Measurements from ENCODE around the gene PTGES3L. TPM values are rescaled to one million over a fixed set of nuclear protein-coding genes. Genes with fewer than 3 reads are reported as not detected.

PTGES3L gene
- total RNA-seq, 1 experiment from 2014 or later: 1.7 TPM

DNA sequence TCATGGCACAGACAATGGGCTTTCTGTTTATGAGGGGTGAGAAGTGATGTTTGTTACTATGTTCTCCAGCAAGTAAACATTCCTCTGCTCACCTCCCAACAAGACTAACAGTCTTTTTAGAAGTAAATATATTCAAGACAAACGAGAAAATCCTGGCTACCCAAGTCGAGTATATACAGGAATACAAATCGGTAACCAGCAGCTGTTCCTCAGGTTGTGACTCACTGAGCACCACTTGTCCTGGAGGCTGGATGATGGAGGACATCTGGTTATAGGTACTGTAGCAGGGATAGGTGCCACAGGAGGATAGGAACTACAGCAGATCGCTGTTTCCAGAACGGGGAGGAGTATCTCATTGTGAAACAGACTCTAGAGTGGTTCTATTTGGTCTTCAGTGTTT is 13.0 kb upstream of the PTGES3L start (continued):
- TF ChIP-seq CEBPB (IDR thresholded peaks at IDR 0.05; ENCODE audit: low read depth) (no peak), POLR2AphosphoS5 (IDR thresholded peaks at IDR 0.05; ENCODE audit: low read depth, low read length) (no peak)

DNA sequence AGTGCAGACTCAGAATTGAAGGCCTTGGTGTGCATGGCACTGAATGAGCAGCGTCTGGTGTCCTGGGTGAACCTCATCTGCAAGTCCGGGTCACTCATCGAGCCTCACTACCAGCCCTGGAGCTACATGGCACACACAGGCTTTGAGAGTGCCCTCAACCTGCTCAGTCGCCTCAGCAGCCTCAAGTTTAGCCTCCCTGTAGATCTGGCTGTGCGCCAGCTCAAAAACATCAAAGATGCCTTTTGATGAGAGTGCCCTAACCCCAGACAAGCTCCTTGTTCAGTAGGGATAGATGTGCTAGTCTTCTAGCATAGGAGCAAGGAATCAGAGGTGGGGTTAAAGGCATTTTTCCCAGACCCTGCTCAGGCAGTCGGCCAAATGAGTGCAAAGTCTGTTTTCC is 11.6 kb upstream of the PTGES3L start:
- Histone ChIP-seq H3K4me2 (ENCODE audit: low read length) (no peak overlapping the region), H3K4me1 (ENCODE audit: control insufficient read depth in 1 of 2, insufficient read depth in 2 of 2, low read length in 2 of 2) (peaks cover 0 to 15% of the 10 kb centered on the region in 2 experiments; a peak in 2 of 4 replicates), H3K9ac (ENCODE audit: low read length) (no peak overlapping the region), H3K27me3 (ENCODE audit: insufficient read depth, low read length) (no peaks in the 10 kb centered on the region), H2AFZ (ENCODE audit: low read depth, low read length, poor library complexity, severe bottlenecking) (no peak overlapping the region), H3K9me3 (ENCODE audit: control insufficient read depth in 1 of 2, insufficient read depth in 1 of 2, low read depth in 1 of 2, low read length in 2 of 2) (no peaks in the 10 kb centered on the region), H3K9me2 (ENCODE audit: insufficient read depth) (no peaks in the 10 kb centered on the region), H4K20me1 (ENCODE audit: insufficient read depth) (no peaks in the 10 kb centered on the region), H3K79me2 (ENCODE audit: insufficient read depth, low read length) (no peaks in the 10 kb centered on the region), H3K27ac (ENCODE audit: low read depth, low read length) (no peak overlapping the region), H3K4me3 (replicated peaks in 1 of 2; ENCODE audit: low read depth in 1 of 2, low read length in 2 of 2) (no peak overlapping the region), H3K36me3 (ENCODE audit: control insufficient read depth in 1 of 2, insufficient read depth in 2 of 2, low read length in 2 of 2) (peaks cover 34 to 35% of the 10 kb centered on the region in 2 experiments; a peak in 3 of 4 replicates)
- ATAC-seq (no peak), DNase-seq (ENCODE audit: low read depth, low spot score) (no peak)
- no TSS peak for BruUV-seq (replicated peaks)
- RAD21 ChIA-PET (ENCODE audit: low non-redundant PET in 1 of 2, low total read pairs in 2 of 2, uncharacterized antibody in 2 of 2, unreplicated experiment in 2 of 2): no interaction called here
- TF ChIP-seq CBX3 (IDR thresholded peaks at IDR 0.05; ENCODE audit: low read depth) (no peak), SP1 (IDR thresholded peaks at IDR 0.05; ENCODE audit: low read depth) (no peak), POLR2A (IDR thresholded peaks at IDR 0.05; ENCODE audit: borderline replicate concordance, extremely low read depth, insufficient read depth, insufficient read length) (no peak), EGR1 (IDR thresholded peaks at IDR 0.05; ENCODE audit: low read depth) (no peak)
- TF ChIP-seq, protein P1, sequence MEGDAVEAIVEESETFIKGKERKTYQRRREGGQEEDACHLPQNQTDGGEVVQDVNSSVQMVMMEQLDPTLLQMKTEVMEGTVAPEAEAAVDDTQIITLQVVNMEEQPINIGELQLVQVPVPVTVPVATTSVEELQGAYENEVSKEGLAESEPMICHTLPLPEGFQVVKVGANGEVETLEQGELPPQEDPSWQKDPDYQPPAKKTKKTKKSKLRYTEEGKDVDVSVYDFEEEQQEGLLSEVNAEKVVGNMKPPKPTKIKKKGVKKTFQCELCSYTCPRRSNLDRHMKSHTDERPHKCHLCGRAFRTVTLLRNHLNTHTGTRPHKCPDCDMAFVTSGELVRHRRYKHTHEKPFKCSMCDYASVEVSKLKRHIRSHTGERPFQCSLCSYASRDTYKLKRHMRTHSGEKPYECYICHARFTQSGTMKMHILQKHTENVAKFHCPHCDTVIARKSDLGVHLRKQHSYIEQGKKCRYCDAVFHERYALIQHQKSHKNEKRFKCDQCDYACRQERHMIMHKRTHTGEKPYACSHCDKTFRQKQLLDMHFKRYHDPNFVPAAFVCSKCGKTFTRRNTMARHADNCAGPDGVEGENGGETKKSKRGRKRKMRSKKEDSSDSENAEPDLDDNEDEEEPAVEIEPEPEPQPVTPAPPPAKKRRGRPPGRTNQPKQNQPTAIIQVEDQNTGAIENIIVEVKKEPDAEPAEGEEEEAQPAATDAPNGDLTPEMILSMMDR (IDR thresholded peaks at IDR 0.05 in 2 of 3, conservative IDR thresholded peaks at IDR 0.05 in 1 of 3; ENCODE audit: borderline replicate concordance in 1 of 3, insufficient read depth in 1 of 3, low read depth in 2 of 3, low read length in 2 of 3): no peak
- TF ChIP-seq, protein P2, sequence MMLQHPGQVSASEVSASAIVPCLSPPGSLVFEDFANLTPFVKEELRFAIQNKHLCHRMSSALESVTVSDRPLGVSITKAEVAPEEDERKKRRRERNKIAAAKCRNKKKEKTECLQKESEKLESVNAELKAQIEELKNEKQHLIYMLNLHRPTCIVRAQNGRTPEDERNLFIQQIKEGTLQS (IDR thresholded peaks at IDR 0.05): no peak
- CTCF ChIA-PET: no interaction called here
- intact Hi-C loops (cut with micrococcal nuclease): no loop called here
- POLR2A ChIA-PET: interaction anchor here (1.0 kb wide), 1 partner anchor 26 kb away, joined by 3 read pairs; no protein-coding TSS in a partner anchor

All from HCT116 (cell line).